Stomach smooth muscle (tissue), 2 donors: ENCODE data around the gene VIPR2.

Experiments used
- H3K27ac ChIP-seq: one replicate; pipeline ENCODE4 v1.7.0; 2013; ENCODE audit warnings: mild to moderate bottlenecking, low read length, inconsistent platforms
- H3K27me3 ChIP-seq, 2 donors: one replicate each; pipeline ENCODE4 v1.7.0; 2013; ENCODE audit warnings: low read length in 2 of 2; ENCODE audit not compliant: insufficient read depth in 2 of 2, control insufficient read depth in 1 of 2
- H3K36me3 ChIP-seq, 2 donors: one replicate each; pipeline ENCODE4 v1.7.0; 2013; ENCODE audit warnings: low read length in 2 of 2; ENCODE audit not compliant: control insufficient read depth in 2 of 2, insufficient read depth in 2 of 2
- H3K4me1 ChIP-seq: one replicate; pipeline ENCODE4 v1.7.0; 2013; ENCODE audit warnings: low read length; ENCODE audit not compliant: control insufficient read depth, insufficient read depth
- H3K4me3 ChIP-seq, 2 donors: one replicate each; pipeline ENCODE4 v1.7.0; 2013; ENCODE audit warnings: low read length in 2 of 2
- H3K9ac ChIP-seq, 2 donors: one replicate each; pipeline ENCODE4 v1.7.0; 2013; ENCODE audit warnings: low read length in 2 of 2, mild to moderate bottlenecking in 1 of 2
- H3K9me3 ChIP-seq, 2 donors: one replicate each; pipeline ENCODE4 v1.7.0; 2013; ENCODE audit warnings: low read length in 2 of 2; ENCODE audit not compliant: control insufficient read depth in 2 of 2
- donor health status: healthy.
- donor health status: Pancreatic carcinoma.

The VIPR2 gene

DNA sequence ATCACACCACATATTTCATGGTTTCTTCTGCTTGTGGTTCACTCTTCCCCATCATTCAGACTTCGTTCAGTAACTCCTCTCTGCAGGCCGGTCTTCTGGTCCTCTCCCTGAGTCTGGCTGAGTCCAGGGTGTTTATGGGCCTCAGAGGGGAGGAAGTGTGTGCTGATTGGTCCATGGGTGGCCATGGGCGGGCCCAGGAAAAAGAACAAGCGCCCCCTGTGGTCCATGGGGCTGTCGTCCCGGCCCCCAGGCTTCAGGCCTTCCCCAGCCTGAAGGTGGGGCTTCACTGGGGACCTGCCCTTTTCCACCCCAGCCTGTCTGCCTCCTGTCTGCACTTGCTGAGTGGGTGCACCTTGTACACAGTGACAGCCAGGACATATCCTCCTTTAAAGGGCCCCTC is 123.7 kb downstream of the VIPR2 start:
- Histone ChIP-seq H3K9ac (no peak overlapping the region), H3K27me3 (no peaks in the 10 kb centered on the region), H3K9me3 (no peaks in the 10 kb centered on the region), H3K36me3 (no peaks in the 10 kb centered on the region), H3K4me1 (peaks cover 3% of the 10 kb centered on the region), H3K4me3 (no peak overlapping the region), H3K27ac (no peak overlapping the region)

DNA sequence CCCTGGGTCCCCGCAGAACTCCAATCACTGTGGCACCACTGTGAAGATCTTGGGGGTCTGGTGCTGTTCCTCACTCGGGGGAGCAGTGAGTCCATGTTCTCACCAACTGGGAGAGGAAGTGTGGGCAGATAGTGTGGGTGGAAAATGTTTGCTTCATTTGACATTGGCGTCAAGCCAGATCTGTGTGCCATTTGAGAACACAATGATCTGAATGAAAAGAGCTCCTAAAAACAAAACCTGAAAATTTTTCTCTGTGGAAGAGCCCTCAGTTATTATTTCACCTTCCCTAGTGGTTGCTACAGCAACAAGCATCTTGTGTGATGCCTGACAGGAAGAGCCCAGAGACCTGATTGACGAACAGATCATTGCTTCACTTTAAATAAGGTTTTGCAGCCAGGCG is 125.6 kb downstream of the VIPR2 start:
- Histone ChIP-seq H3K27me3 (no peaks in the 10 kb centered on the region), H3K36me3 (no peaks in the 10 kb centered on the region), H3K4me3 (no peak overlapping the region), H3K9me3 (no peaks in the 10 kb centered on the region), H3K9ac (no peak overlapping the region), H3K4me1 (peaks cover 10% of the 10 kb centered on the region), H3K27ac (no peak overlapping the region)

DNA sequence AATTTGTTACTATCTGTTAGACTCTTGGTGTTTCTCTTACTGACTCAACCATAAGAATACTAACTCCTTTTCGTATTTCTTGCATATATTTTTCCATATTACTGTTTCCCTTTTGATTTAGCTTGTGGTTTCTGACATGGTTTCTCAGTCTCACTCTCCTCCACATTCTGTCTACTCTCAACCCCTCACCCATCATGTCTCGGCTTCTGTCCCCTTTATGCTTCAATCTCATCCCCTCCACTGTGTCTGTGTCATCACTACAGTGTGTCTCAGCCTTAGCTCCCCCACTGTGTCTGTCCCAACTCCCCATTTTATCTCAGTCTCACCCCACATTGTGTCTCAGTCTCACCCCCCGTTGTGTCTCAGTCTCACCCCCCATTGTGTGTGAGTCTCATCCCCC is 126.9 kb downstream of the VIPR2 start:
- Histone ChIP-seq H3K9ac (no peak overlapping the region), H3K4me3 (no peak overlapping the region), H3K9me3 (no peaks in the 10 kb centered on the region), H3K27ac (no peak overlapping the region), H3K27me3 (no peaks in the 10 kb centered on the region), H3K4me1 (peaks cover 24% of the 10 kb centered on the region), H3K36me3 (no peaks in the 10 kb centered on the region)

DNA sequence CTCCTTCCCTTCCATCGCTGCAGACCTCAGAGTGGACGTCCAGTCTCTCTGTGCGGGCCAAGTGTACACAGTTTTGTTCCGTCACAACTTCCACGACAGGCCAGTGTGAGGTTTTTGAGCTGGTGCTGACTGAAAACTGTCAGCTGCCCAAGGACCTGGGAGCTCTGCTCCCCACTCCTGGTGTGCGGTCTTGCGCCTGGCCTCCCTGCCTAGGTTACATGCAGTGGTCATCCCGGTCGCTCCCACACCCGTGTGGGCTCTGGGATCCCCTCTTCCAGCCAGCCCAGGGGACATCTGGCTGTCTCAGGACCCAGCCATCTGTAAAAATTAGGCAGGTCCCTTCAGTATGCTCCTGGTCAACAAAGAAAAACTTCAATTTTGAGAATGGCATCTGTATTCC is 127.5 kb downstream of the VIPR2 start:
- H3K4me3 ChIP-seq = no peak overlapping the region
- H3K4me1 ChIP-seq = peaks cover 28% of the 10 kb centered on the region
- no peak overlapping the region for H3K9ac ChIP-seq
- no peak overlapping the region for H3K27ac ChIP-seq
- H3K9me3 ChIP-seq = no peaks in the 10 kb centered on the region
- no peaks in the 10 kb centered on the region for H3K36me3 ChIP-seq
- no peaks in the 10 kb centered on the region for H3K27me3 ChIP-seq

DNA sequence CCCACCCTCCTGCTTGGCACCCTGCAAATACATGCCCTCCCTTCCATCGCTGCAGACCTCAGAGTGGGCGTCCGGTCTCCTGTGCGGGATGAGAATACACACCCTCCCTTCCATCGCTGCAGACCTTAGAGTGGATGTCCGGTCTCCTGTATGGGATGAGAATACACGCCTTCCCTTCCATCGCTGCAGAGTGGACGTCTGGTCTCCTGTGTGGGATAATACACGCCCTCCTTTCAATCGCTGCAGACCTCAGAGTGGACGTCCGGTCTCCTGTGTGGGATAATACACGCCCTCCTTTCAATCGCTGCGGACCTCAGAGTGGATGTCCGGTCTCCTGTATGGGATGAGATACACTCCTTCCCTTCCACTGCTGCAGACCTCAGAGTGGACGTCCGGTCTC is 128.1 kb downstream of the VIPR2 start:
- Histone ChIP-seq H3K27ac (no peak overlapping the region), H3K27me3 (no peaks in the 10 kb centered on the region), H3K9ac (no peak overlapping the region), H3K4me3 (no peak overlapping the region), H3K4me1 (peaks cover 28% of the 10 kb centered on the region), H3K9me3 (no peaks in the 10 kb centered on the region), H3K36me3 (no peaks in the 10 kb centered on the region)

DNA sequence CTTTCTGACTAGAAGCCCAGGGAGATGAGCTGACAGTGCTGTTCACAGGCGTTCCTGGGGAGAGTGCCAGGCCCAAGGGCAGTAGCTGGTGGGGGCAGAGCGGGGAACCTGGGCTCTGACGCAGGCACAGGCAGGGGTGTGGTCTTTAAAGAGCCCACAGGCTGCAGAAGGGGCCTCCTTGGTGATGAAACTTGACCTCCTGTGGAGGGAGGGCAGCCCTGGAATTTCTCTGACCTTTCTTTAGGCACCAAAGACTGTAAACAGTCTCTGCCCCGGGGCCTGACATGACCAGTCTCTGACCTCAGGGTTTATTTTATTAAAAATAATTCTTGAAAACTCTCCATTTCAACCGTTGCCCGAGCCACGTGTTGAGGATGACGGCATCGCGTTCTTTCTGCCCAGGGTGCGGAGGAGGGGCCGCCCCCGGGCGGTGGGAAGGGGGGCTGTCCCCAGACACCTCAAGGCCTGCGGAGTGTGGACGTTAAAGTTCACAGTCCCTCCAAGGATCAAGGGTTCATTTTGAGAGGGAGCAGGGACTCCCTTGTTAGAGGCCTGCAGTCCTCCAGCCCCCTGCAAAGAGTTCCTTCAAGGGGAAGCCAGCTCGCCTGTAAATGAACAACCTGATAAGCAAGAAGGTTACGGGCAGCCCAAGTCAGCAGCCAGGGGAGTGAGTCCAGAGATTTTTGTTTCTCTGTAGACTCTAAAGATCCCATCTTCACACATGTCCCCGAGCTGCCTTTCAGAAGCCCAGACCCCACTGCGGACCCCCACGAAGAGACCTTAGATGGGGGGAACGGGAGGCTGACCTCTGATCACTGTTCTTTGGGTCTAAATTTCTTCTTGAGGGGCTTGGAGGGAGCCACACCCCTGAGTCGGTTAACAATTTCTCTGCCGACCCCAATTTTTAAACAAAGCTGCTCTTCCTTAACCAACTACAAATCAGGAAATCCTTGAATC is 128.9 kb downstream of the VIPR2 start:
- Histone ChIP-seq H3K36me3 (no peaks in the 10 kb centered on the region), H3K9ac (no peak overlapping the region), H3K4me1 (peaks cover 31% of the 10 kb centered on the region), H3K9me3 (no peaks in the 10 kb centered on the region), H3K4me3 (no peak overlapping the region), H3K27me3 (no peaks in the 10 kb centered on the region), H3K27ac (no peak overlapping the region)

DNA sequence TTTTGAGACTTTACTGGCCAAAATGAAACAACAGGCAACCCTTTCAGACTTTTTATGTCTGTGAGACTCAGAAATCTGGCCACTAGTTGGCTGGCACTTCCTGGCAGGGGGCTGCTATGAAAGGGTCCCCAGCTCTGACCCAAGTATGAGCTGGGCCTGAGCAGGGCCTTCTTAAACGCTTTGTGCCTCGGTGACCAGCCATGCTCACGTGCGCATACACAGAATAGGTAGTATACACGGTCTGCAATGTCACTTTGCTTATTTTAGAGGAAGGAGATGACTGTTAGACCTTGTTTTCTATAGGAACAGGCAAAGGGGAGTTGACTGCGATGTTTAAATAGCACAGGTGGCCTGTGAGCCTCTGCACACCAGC is 129.6 kb downstream of the VIPR2 start:
- no peaks in the 10 kb centered on the region for H3K27me3 ChIP-seq
- no peaks in the 10 kb centered on the region for H3K36me3 ChIP-seq
- H3K27ac ChIP-seq = peak overlapping the region; percentile 41
- H3K9ac ChIP-seq = peak overlapping the region in 1 of 2 donors; percentile 21
- no peak overlapping the region for H3K4me3 ChIP-seq
- H3K4me1 ChIP-seq = peaks cover 31% of the 10 kb centered on the region
- no peaks in the 10 kb centered on the region for H3K9me3 ChIP-seq

DNA sequence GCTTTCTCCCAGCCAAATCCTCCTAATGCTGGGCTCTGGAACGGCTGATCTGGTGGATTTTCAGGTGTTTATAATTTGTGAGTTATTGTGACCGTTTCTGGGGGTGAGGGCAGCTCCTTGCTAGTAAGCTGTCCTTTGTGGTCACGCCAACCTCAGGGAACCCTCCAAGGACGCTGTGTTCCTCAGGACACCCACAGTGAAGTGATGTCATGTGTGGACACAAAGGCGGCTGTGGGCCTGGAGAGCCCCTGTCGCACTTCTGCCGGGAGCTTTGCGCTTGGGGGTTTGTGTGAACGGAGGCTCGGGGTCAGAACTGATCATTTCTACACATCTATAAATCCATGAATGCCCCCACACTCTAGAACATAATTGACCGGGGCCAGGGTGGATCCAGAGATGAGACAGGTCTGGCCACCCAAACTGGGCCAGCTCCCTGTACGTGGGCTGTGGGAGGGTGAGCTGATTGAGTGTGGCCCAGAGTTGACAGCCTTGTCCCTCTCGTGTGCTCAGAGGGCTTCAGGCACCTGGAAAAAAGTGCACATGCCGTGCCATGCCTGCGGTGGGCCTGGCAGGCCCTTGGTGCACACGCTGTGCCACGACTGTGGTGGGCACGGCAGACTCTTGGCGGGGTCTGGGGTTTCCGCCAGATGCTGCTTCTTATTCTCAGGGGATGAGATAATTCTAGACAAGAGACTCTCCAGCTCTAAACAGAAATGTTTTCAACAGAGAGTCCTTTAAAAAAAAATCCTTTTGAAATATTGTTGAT is 130.2 kb downstream of the VIPR2 start:
- Histone ChIP-seq H3K36me3 (no peaks in the 10 kb centered on the region), H3K4me1 (peaks cover 31% of the 10 kb centered on the region), H3K4me3 (no peak overlapping the region), H3K9ac (no peak overlapping the region), H3K27me3 (no peaks in the 10 kb centered on the region), H3K27ac (peak overlapping the region; percentile 41), H3K9me3 (no peaks in the 10 kb centered on the region)

DNA sequence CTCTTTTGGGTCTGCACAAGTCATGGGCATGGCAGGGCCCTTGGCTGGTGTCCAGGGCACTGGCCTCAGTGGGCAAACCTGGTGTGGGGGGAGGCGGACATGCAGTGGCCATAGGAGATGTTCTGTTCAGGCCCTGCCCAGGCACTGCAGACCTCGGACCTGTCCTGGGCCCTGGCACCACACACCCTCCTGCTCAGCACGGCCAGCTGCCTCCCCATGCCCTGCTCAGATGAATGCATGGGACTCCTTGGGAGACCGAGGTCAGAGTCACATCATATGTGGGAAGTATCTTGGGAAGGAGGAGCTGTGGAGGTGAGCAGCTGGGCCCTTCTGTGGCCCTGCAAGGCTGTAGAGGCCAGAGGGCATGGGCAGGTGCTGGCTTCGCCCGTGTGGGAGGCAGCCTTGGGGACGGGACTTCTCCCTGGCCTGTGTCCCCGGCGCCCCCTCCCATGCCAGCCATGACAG is 130.8 kb downstream of the VIPR2 start:
- no peak overlapping the region for H3K4me3 ChIP-seq
- peaks cover 31% of the 10 kb centered on the region for H3K4me1 ChIP-seq
- no peaks in the 10 kb centered on the region for H3K9me3 ChIP-seq
- no peak overlapping the region for H3K9ac ChIP-seq
- H3K27ac ChIP-seq = no peak overlapping the region
- H3K36me3 ChIP-seq = no peaks in the 10 kb centered on the region
- no peaks in the 10 kb centered on the region for H3K27me3 ChIP-seq

DNA sequence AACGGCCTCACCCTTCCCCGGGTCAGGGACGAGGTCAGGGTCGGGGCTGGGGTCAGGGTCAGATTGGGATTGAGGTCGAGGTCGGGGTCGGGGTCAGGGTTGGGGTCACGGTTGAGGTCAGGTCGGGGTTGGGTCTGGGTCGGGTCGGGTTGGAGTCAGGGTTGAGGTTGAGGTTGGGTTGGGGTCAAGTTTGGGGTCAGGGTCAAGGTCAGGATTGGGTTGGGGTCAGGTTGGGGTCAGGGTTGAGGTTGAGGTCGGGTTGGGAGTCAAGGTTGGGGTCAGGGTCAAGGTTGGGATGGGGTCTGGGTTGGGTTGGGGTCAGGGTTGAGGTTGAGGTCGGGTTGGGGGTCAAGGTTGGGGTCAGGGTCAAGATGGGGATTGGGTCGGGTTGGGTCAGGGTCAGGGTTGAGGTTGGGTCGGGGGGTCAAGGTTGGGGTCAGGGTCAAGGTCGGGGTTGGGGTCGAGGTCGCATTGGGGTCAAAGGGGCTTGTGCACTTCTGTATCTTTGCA is 131.4 kb downstream of the VIPR2 start:
- peak overlapping the region; percentile 37 for H3K27ac ChIP-seq

More for the DNA sequence above, 131.4 kb downstream of the VIPR2 start:
- Histone ChIP-seq H3K9ac (no peak overlapping the region), H3K27me3 (no peaks in the 10 kb centered on the region), H3K36me3 (no peaks in the 10 kb centered on the region), H3K9me3 (no peaks in the 10 kb centered on the region), H3K4me3 (no peak overlapping the region), H3K4me1 (peaks cover 31% of the 10 kb centered on the region)
